ENCODE data around the gene GJD4.

GJD4 gene

DNA sequence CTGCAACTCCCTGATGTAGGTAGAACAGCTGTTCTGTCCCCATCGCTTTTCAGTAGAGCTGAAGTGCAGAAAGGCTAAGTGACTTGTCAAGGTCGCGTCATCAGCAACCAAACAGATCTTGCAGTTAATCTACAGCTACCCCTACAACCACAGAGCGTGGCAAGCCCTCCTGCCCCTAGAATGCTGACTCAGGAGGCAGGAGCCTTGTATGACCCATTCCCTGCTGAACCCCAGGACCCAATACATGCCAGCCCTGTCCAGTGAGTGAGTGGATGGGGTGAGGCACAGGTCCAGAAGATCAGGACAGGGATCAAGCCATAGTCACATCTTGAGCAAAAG is 26.6 kb upstream of the GJD4 start:
- H3K4me3 ChIP-seq (ENCODE audit: low read depth, low read length), result no peak overlapping the region

DNA sequence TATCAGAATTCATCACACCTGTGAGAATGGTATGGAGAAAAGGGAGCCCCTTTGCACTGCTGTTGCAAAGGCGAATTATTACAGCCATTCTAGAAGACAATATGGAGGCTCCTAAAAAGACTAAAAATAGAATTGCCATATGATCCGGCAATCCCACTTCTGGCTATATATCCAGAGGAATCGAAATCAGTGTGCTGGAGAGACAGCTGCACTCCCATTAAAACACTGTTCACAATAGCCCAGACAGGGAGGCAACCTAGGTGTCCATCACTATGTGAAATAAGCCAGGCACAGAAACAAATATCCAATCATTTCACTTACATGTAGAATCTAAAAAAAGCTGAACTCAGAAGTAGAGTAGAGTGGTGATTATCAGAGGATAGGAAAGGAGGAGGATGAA is 26.0 kb upstream of the GJD4 start:
- no peak overlapping the region for H3K4me3 ChIP-seq (ENCODE audit: low read depth, low read length)

DNA sequence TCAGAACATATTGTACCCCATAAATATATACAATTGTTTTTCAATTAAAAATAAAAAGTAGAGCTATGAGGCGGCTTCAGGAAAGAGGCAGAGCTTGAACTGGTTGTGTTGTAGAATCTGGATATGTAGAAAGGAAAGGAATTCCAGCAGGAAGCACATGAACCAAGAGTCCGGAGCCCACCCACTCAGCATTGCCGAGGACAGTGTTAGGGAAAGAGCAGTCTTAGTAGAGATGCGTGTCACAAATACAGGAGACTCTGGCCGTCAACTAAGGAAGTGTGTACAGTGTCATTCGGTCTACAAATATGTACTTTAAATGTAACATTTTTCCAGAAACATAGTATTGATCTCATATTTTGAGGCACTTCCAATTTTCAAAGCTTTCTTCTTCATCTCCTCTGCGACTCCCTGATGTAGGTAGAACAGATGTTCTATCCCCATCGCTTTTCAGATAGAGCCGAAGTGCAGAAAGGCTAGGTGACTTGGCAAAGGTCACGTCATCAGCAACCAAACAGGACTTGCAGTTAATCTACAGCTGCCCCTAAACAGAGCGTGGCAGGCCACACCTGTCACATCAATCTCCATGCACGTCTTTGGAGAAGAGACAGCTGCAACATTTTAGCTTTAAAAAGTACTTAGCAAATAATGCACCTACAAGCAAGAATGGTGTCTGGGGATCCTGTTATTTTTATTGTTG is 25.3 kb upstream of the GJD4 start:
- H3K4me3 ChIP-seq (ENCODE audit: low read depth, low read length), result no peak overlapping the region

DNA sequence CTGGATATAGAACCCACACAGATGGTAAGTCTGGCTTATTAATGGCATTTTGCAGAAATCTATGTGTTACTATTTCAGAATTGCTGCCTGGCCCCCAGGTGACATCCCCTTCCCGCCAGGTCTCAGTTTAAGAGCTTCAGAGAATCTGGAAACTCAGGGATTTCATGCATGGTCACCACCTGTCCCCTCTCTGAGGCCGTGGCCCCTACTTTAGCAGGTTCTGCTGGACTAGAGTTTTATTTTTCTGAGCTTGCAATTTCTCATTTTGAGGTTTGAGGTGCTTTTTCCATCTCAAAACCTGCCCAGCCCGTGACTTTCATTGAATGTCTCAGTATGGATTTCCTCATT is 24.7 kb upstream of the GJD4 start:
- no peak overlapping the region for H3K4me3 ChIP-seq (ENCODE audit: low read depth, low read length)

DNA sequence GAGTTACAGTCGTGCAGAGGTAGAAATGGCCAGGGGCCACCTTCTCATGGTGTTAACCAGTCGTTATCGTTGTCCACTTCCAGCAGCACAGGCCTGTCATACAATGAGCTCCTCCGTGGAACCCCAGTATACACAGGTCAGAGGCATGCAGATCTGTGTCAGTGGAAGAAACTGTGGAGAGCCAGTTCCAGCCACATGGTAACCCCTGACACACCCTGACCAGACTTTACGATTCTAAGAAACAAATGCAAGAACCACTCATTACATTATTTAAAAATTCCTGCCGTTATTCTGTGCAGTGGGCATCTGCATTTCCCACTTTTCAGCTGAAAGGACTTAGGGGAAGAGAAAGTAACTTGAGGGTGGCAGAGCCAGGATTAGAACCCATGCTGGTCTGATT is 23.5 kb upstream of the GJD4 start:
- H3K4me3 ChIP-seq (ENCODE audit: low read depth, low read length), result no peak overlapping the region

DNA sequence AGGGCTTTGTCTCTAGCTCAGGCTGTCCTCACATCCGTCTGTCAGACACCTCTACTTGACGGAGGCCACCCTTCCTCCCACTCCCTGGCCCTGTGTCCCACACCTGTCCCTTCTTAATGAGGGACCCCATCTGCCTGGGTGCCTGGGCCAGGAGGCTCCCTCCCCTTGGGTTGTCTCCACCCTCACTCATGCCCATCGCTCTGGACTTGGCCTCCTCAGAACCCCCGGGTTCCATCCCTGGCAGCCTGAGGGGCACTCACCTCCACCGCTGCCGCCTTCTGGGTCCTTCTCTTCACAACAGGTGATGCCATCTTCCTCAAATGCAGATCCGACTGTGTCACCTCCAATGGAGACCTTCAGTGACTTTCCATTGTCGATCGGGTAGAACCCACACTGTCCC is 20.2 kb upstream of the GJD4 start:
- no peak overlapping the region for H3K4me3 ChIP-seq (ENCODE audit: low read depth, low read length)

DNA sequence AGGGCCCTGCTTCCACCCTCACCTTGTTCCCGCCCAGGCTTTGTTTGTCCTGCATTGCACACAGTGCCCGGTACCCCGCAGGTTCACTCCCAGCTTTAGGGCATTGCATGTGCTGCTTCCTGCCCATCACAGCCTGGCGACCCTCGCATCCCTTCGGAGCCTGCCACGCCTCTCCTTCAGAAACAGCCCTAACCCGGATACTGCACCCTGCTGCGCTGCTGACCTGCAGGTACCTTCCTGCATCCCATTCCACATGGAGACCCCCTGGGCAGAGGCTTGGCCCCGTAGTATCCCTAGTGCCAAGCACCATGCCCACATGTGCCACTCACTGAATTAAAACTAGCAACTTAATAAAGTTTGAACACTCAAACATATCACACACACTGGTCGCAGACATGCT is 19.8 kb upstream of the GJD4 start:
- H3K4me3 ChIP-seq (ENCODE audit: low read depth, low read length), result no peak overlapping the region

DNA sequence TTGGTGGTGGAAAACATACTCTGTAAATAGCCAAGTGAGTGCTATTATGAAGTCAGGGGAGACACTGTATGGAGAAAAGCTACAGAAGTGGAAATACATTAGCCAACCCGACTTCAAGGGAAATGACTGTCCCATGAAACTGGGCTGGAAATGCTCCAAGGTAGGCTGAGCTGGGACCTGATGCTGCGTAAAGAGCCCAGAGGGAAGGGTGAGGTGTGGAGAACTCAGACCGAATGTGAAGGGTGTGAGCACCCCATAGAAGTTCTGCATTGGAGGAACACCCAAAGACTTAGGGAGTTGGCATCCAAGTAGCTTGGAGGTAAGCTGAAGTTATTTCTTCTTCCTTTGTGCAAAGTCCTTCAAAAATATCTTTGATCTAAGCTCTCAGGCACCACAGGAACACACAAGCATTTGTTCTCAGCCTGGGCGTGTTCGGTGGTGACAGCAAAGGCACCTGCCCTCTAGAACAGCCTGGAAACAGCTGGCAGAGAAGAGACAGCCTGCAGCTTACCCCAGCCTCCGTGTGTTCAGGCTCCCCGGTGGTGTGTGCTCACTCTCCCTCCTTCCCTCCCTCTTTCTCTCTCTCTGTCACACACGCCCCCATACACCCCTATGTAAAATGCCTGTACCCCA is 19.1 kb upstream of the GJD4 start:
- H3K4me3 ChIP-seq (ENCODE audit: low read depth, low read length), result no peak overlapping the region

DNA sequence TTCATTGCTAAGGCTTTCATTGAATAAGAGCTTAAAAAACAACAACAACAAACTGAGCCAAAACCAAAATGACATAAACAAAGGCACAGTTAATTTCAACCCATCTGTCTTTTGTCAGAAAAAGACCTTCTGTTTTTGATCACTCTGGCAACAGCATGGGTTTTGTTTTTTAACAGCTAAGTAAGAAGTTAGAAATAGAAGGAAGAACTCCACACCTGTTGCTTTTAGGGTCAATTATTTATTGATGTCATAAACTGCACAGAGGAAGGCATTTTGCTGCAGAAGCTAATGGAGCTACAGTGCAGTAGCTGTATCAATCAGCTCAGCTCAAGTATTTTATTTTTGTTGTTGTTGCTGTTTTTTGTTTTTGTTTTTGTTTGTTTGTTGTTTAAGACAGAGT is 16.3 kb upstream of the GJD4 start:
- no peak overlapping the region for H3K4me3 ChIP-seq (ENCODE audit: low read depth, low read length)

DNA sequence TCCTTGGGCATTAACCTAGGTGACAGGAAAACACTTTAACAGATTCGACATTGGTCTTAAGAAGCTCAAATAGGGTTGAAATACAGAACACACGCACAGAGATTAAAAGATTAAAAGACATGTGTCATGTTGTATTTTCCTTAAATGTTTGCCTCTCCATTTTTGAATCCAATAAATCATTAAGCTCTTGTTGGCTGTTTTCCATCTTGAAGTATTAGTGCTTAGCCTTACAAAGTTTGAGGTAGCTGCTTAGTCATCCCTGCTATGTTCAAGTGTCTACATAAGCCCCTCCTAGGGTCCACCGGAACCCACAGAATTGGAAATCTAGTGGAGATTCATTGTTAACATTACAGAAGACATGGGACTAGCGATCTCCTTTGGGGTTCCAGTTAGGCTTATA is 12.7 kb upstream of the GJD4 start:
- no peak overlapping the region for H3K4me3 ChIP-seq (ENCODE audit: low read depth, low read length)

DNA sequence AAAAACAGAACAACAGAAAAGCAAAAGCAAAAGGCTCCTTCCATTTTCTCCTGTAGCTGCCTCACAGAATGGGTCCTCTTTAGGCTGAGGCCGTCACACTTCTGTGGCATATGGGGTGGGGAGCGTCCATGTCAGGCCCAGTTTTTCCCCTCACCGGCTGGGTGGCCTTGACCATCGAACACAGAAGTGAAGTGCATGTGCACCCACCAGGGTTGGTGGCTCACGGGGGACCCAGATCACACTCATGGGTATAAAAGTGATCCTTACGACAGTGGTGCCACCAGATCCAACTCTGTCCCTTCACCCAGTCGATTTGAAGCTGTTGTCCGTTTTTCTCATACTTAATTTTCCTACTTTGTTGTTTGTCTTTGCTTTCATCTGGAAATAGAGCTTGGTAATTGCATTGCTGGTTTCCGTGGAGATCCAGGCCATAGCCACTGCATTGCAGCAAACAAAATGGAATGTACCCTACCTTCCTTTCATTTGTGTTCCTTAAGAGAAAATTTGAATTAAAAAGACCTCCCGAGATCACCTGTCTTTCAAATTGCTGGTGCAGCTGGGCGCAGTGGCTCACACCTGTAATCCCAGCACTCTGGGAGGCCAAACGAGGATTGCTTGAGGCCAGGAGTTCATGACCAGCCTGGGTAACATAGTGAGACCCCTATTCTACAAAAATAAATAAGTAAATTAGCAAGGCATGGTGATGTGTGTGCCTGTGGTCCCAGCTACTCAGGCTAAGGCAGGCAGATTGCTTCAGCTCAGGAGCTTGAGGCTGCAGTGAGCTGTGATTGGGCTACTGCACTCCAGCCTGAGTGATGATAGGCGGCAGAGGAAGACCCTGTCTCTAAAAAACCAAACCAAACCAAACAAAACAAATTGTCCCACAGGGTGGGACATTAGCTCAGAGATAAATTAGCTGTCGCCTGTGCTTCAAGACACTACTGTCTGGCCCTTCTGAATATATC is 10.7 kb upstream of the GJD4 start:
- H3K4me3 ChIP-seq (ENCODE audit: low read depth, low read length), result no peak overlapping the region

DNA sequence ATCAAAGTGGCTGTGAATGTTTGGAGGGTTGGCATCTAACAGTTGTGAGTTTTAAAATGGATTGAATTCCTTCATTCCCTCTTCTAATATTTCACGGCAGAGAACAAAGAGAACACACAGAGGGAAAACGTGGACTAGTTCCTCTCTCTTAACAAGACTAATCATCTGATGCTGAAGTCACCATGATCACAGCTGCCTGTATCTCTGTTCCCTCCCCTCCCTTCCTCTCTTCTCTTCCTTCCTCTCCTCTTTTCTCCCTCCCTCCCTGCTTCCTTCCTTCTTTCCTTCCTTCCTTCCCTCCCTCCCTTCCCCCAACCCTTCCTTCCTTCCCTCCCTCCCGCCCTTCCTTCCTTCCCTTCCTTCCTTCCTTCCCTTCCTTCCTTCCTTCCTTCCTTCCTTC is 10.0 kb upstream of the GJD4 start:
- H3K4me3 ChIP-seq (ENCODE audit: low read depth, low read length), result no peak overlapping the region

DNA sequence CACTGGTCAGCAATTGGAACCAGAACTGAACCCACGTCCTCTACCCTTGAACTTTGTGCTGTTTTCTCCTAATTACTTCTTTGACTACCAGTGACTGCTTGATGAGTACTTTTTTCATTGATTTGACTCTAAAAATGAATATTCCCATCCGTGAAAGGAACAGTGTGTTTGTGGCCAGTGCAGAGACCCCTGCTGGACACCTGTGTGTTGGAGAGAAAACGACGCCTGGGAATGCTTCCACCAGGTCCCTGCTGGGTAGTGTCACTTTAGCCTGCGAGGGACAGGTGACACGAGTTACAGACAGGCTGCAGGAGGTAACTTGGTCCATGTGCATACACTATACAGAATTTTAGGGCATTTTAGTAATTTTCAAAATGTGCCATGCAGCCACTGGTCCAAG is 6.8 kb upstream of the GJD4 start:
- H3K4me3 ChIP-seq (ENCODE audit: low read depth, low read length), result no peak overlapping the region

DNA sequence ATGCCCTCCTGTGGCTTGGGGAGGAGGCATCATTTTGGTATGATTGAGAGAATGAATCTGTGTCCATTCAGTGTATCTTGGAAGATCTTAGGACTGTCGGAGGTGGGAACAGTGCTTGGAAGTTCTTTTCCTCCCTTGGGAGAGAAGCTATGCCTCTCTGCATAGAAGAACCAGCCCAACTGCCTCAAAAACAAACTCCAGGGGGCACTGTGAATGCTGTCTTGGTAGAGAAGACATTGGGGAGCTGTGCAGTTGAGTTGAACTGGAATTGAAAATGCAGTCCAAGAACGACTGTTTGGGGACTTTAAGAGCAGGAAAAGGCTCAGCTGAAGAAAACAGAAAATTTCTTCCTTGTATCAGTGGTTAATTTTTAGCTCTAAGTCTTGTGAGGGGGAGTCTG is 4.9 kb upstream of the GJD4 start:
- H3K4me3 ChIP-seq (ENCODE audit: low read depth, low read length), result no peak overlapping the region

DNA sequence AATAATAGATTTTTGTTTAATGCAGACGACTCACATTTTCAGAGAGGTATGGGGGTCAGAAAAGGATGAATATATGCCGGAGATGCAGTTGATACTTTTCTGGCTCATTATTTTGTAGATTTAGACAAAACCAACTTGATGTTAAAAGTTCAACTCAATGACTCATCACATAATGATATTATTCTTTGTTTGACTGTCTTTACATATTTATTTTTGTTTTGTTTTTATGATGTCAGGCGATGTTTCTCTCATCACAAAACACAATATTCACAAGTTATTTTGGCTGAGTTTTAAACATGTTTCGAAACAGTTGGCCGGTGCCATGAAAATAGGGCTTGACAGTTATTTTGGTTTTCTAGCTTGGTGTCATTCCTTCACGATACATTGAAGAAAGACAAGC is 1.3 kb downstream of the GJD4 start:
- H3K4me3 ChIP-seq (ENCODE audit: low read depth, low read length), result no peak overlapping the region

DNA sequence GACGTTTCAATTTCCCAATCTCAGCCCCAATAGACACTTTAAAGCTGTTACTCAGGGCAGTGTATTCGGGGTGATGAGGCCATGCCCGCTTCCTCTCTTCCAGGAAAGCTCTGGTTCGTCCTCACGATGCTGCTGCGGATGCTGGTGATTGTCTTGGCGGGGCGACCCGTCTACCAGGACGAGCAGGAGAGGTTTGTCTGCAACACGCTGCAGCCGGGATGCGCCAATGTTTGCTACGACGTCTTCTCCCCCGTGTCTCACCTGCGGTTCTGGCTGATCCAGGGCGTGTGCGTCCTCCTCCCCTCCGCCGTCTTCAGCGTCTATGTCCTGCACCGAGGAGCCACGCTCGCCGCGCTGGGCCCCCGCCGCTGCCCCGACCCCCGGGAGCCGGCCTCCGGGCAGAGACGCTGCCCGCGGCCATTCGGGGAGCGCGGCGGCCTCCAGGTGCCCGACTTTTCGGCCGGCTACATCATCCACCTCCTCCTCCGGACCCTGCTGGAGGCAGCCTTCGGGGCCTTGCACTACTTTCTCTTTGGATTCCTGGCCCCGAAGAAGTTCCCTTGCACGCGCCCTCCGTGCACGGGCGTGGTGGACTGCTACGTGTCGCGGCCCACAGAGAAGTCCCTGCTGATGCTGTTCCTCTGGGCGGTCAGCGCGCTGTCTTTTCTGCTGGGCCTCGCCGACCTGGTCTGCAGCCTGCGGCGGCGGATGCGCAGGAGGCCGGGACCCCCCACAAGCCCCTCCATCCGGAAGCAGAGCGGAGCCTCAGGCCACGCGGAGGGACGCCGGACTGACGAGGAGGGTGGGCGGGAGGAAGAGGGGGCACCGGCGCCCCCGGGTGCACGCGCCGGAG is 2.6 kb downstream of the GJD4 start:
- H3K4me3 ChIP-seq (ENCODE audit: low read depth, low read length), result no peak overlapping the region

DNA sequence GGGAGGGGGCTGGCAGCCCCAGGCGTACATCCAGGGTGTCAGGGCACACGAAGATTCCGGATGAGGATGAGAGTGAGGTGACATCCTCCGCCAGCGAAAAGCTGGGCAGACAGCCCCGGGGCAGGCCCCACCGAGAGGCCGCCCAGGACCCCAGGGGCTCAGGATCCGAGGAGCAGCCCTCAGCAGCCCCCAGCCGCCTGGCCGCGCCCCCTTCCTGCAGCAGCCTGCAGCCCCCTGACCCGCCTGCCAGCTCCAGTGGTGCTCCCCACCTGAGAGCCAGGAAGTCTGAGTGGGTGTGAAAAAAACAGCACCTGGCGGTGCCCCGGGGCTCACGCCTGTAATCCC is 3.2 kb downstream of the GJD4 start:
- H3K4me3 ChIP-seq (ENCODE audit: low read depth, low read length), result no peak overlapping the region

DNA sequence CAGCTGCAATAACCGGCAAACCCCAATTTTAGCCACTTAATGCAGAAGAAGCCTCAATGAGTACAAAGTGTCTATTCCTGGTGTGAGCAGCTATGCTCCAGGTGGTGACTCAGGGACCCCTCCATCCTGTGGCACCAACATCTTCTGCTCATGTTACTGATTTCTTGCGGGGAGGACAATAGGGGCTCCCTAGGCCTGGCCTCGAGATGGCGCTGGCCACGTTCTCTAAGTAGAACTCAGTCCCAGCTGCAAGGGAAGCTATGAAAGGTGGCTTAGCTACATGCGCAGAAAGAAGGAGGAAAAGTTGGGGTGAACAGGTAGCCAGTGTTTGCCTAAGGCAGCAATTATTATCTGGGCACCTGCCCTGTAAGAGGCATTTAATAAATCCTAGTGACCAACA is 6.6 kb downstream of the GJD4 start:
- no peak overlapping the region for H3K4me3 ChIP-seq (ENCODE audit: low read depth, low read length)

DNA sequence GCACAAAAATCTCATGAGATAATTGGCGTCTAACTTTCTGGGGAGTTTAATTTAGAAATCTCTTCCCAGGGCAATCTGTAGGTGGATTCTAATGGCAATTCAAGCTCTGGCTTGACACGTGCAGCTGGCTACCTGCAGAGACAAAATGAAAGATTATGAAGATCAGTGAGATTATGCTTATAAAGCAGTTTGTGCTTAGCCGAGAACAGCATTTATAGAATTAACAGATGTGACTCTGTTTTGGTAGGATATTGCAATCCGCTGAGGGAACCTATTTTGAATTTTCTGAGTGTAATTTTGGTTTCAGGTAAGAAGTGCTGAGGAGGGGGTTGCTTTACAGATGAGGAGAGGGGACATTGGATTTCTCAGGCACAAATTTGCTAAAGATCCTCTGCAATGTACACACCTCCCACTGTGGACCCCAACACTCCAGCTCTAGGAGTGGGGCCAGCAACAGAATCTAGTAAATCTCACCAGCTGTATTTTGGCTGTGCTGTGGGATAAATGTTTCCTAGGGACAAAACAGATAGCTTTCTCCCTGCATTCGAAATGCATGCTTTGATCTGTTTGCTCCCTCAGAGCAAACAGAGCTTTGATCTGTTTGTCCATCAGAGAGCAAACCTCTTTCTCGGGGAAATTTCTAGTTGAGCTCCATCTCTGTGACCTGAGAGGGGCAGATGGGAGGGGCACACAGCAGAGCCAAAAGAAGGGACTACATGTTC is 7.4 kb downstream of the GJD4 start:
- no peak overlapping the region for H3K4me3 ChIP-seq (ENCODE audit: low read depth, low read length)

DNA sequence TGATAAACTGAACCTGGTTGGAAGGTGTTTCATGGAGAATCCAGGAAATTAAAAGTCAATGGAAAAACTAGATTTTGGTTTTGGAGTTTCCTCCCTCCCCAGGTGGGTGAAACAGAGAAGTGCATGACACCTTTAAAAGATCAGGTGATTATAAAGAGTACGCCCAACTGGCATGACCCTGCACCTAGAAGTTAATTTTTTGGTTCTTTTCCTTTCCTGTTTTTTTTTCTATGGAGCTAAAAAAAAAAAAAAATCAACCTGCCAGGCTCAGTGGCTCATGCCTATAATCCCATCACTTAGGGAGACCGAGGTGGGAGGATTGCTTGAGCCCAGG is 7.9 kb downstream of the GJD4 start:
- no peak overlapping the region for H3K4me3 ChIP-seq (ENCODE audit: low read depth, low read length)

Measured in iPS-11a (cell line).